ENCODE data around the gene CARMIL3. TPM values are rescaled to one million over a fixed set of nuclear protein-coding genes. Genes with fewer than 3 reads are reported as not detected.

The CARMIL3 gene
- total RNA-seq, 1 experiment from 2014 or later: not detected

GRCh38 chr14:24115422-24116127, 63.8 kb downstream of the CARMIL3 start:
- no peak for DNase-seq
- Histone ChIP-seq H3K36me3 (ENCODE audit: low read depth, low read length) (peaks cover 13% of the 10 kb centered on the region; the same call in 1 of the 2 replicates), H3K4me3 (ENCODE audit: low read length) (peak overlapping the region; percentile 96), H3K79me2 (ENCODE audit: low read length) (peaks cover 18% of the 10 kb centered on the region), H3K9me3 (ENCODE audit: low read length) (no peaks in the 10 kb centered on the region), H3K27ac (ENCODE audit: low read length) (no peak overlapping the region), H3K4me1 (ENCODE audit: insufficient read depth, low read length) (peaks cover 18% of the 10 kb centered on the region), H3K4me2 (ENCODE audit: low read length) (peak overlapping the region; percentile 95), H4K20me1 (ENCODE audit: low read length) (no peaks in the 10 kb centered on the region), H3K9ac (ENCODE audit: low read length) (peak overlapping the region; percentile 86), H2AFZ (ENCODE audit: low read length) (peak overlapping the region; percentile 91), H3K9me2 (replicated peaks; ENCODE audit: low read length) (no peaks in the 10 kb centered on the region), H3K27me3 (ENCODE audit: low read length) (no peaks in the 10 kb centered on the region), H3F3A (ENCODE audit: low read length, unreplicated experiment) (no peaks in the 10 kb centered on the region)
- intact Hi-C loops (cut with micrococcal nuclease): loop anchor here (1.0 kb wide), 1 partner anchor 21 kb away; the partner anchor contains the start of gene PSME1
- ChIA-PET POLR2A (ENCODE audit: unreplicated experiment) (interaction anchor here (0.6 to 1.8 kb wide), 6 partner anchors 21 to 549 kb away, joined by 3 to 17 read pairs (median 5); partner anchors contain the start of genes EMC9, PSME1, PSME2 and RNF31), CTCF (interaction anchor here (0.6 to 1.6 kb wide), 5 partner anchors 25 to 193 kb away, joined by 3 to 7 read pairs (median 3); partner anchors contain the start of genes IRF9 and TINF2)
- TSS peak; percentile 67 for BruUV-seq (replicated peaks)
- ATAC-seq: no peak
- TF ChIP-seq CTCF (conservative IDR thresholded peaks at IDR 0.05; ENCODE audit: low read depth, low read length) (no peak), EZH2phosphoT487 (IDR thresholded peaks at IDR 0.05; ENCODE audit: borderline replicate concordance, low read length) (no peak), EZH2 (IDR thresholded peaks at IDR 0.05; ENCODE audit: low read length, unreplicated experiment) (no peak)

GRCh38 chr14:24116128-24116814, 64.5 kb downstream of the CARMIL3 start:
- POLR2A ChIA-PET (ENCODE audit: unreplicated experiment): no interaction called here
- DNase-seq: no peak
- Histone ChIP-seq H3K27ac (ENCODE audit: low read length) (no peak overlapping the region), H2AFZ (ENCODE audit: low read length) (no peak overlapping the region), H3K79me2 (ENCODE audit: low read length) (peaks cover 18% of the 10 kb centered on the region), H3K9me3 (ENCODE audit: low read length) (no peaks in the 10 kb centered on the region), H3K27me3 (ENCODE audit: low read length) (no peaks in the 10 kb centered on the region), H4K20me1 (ENCODE audit: low read length) (no peaks in the 10 kb centered on the region), H3K9ac (ENCODE audit: low read length) (no peak overlapping the region), H3F3A (ENCODE audit: low read length, unreplicated experiment) (no peaks in the 10 kb centered on the region), H3K4me1 (ENCODE audit: insufficient read depth, low read length) (peaks cover 18% of the 10 kb centered on the region), H3K9me2 (replicated peaks; ENCODE audit: low read length) (no peaks in the 10 kb centered on the region), H3K36me3 (ENCODE audit: low read depth, low read length) (peaks cover 13% of the 10 kb centered on the region; the same call in 1 of the 2 replicates), H3K4me3 (ENCODE audit: low read length) (peak overlapping the region; percentile 96), H3K4me2 (ENCODE audit: low read length) (peak overlapping the region; percentile 95)
- no peak for TF ChIP-seq CTCF (conservative IDR thresholded peaks at IDR 0.05; ENCODE audit: low read depth, low read length)
- CTCF ChIA-PET: no interaction called here
- BruUV-seq (replicated peaks): no TSS peak
- intact Hi-C loops (cut with micrococcal nuclease): no loop called here
- no peak for ATAC-seq

DNA sequence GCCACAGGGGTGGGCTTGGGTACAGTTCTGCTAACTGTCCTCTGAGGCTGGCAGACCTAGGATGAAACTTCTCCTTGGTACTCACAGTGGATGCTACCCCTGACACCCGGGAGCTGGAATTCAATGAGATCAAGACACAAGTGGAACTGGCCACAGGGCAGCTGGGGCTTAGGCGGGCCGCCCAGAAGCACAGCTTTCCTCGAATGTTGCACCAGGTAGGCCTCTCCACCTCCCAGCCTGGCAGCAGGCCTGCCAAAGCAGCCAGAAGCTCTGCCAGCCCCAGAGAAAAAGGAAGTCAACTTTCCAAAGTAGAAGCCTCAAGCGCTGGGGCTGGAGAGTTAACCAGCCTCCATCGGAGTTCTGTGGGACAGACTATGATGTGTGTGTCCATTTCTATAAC, 65.4 kb downstream of the CARMIL3 start:
- POLR2A ChIA-PET (ENCODE audit: unreplicated experiment): no interaction called here
- Histone ChIP-seq H3K9me3 (ENCODE audit: low read length) (no peaks in the 10 kb centered on the region), H3K27me3 (ENCODE audit: low read length) (no peaks in the 10 kb centered on the region), H4K20me1 (ENCODE audit: low read length) (no peaks in the 10 kb centered on the region), H3K9me2 (replicated peaks; ENCODE audit: low read length) (no peaks in the 10 kb centered on the region), H3K9ac (ENCODE audit: low read length) (no peak overlapping the region), H3K4me3 (ENCODE audit: low read length) (no peak overlapping the region), H3F3A (ENCODE audit: low read length, unreplicated experiment) (no peaks in the 10 kb centered on the region), H3K4me2 (ENCODE audit: low read length) (no peak overlapping the region), H2AFZ (ENCODE audit: low read length) (no peak overlapping the region), H3K36me3 (ENCODE audit: low read depth, low read length) (peaks cover 15% of the 10 kb centered on the region), H3K4me1 (ENCODE audit: insufficient read depth, low read length) (peaks cover 18% of the 10 kb centered on the region), H3K27ac (ENCODE audit: low read length) (no peak overlapping the region), H3K79me2 (ENCODE audit: low read length) (peaks cover 18% of the 10 kb centered on the region)
- no TSS peak for BruUV-seq (replicated peaks)
- ATAC-seq (no peak), DNase-seq (no peak)
- TF ChIP-seq CTCF (conservative IDR thresholded peaks at IDR 0.05; ENCODE audit: low read depth, low read length) (no peak), EZH2 (IDR thresholded peaks at IDR 0.05; ENCODE audit: low read length, unreplicated experiment) (no peak), EZH2phosphoT487 (IDR thresholded peaks at IDR 0.05; ENCODE audit: borderline replicate concordance, low read length) (no peak)
- CTCF ChIA-PET: no interaction called here
- intact Hi-C loops (cut with micrococcal nuclease): no loop called here
